ENCODE data around the gene TWNK.

- TF ChIP-seq EMX1 (CRISPR knock-in tag; IDR thresholded peaks at IDR 0.05) (no peak), ZNF232 (CRISPR knock-in tag; IDR thresholded peaks at IDR 0.05) (no peak), TCF7 (CRISPR knock-in tag; IDR thresholded peaks at IDR 0.05; ENCODE audit: low read depth) (no peak), SP1 (CRISPR knock-in tag; conservative IDR thresholded peaks at IDR 0.05) (no peak), CTCF (IDR thresholded peaks at IDR 0.05) (no peak), JUN (CRISPR knock-in tag; IDR thresholded peaks at IDR 0.05) (no peak)
- TF ChIP-seq, protein P1, sequence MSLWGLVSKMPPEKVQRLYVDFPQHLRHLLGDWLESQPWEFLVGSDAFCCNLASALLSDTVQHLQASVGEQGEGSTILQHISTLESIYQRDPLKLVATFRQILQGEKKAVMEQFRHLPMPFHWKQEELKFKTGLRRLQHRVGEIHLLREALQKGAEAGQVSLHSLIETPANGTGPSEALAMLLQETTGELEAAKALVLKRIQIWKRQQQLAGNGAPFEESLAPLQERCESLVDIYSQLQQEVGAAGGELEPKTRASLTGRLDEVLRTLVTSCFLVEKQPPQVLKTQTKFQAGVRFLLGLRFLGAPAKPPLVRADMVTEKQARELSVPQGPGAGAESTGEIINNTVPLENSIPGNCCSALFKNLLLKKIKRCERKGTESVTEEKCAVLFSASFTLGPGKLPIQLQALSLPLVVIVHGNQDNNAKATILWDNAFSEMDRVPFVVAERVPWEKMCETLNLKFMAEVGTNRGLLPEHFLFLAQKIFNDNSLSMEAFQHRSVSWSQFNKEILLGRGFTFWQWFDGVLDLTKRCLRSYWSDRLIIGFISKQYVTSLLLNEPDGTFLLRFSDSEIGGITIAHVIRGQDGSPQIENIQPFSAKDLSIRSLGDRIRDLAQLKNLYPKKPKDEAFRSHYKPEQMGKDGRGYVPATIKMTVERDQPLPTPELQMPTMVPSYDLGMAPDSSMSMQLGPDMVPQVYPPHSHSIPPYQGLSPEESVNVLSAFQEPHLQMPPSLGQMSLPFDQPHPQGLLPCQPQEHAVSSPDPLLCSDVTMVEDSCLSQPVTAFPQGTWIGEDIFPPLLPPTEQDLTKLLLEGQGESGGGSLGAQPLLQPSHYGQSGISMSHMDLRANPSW (CRISPR knock-in tag; conservative IDR thresholded peaks at IDR 0.05; ENCODE audit: low read depth) = no peak
- TF ChIP-seq, protein P2, sequence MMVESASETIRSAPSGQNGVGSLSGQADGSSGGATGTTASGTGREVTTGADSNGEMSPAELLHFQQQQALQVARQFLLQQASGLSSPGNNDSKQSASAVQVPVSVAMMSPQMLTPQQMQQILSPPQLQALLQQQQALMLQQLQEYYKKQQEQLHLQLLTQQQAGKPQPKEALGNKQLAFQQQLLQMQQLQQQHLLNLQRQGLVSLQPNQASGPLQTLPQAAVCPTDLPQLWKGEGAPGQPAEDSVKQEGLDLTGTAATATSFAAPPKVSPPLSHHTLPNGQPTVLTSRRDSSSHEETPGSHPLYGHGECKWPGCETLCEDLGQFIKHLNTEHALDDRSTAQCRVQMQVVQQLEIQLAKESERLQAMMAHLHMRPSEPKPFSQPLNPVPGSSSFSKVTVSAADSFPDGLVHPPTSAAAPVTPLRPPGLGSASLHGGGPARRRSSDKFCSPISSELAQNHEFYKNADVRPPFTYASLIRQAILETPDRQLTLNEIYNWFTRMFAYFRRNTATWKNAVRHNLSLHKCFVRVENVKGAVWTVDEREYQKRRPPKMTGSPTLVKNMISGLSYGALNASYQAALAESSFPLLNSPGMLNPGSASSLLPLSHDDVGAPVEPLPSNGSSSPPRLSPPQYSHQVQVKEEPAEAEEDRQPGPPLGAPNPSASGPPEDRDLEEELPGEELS (CRISPR knock-in tag; IDR thresholded peaks at IDR 0.05) = no peak
- TF ChIP-seq, protein P3, sequence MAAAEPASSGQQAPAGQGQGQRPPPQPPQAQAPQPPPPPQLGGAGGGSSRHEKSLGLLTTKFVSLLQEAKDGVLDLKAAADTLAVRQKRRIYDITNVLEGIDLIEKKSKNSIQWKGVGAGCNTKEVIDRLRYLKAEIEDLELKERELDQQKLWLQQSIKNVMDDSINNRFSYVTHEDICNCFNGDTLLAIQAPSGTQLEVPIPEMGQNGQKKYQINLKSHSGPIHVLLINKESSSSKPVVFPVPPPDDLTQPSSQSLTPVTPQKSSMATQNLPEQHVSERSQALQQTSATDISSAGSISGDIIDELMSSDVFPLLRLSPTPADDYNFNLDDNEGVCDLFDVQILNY (CRISPR knock-in tag; IDR thresholded peaks at IDR 0.05) = no peak
These were observed 17.0 kb upstream of the TWNK start for GRCh38 chr10:100970076-100970913.
